Measurements from ENCODE around the gene HOMER2.
"Not testable (repeated sequence)": the region's sequence is repeated elsewhere in the genome, so short reads cannot be mapped to it uniquely, and the experiment has no call there.

HOMER2 gene

DNA sequence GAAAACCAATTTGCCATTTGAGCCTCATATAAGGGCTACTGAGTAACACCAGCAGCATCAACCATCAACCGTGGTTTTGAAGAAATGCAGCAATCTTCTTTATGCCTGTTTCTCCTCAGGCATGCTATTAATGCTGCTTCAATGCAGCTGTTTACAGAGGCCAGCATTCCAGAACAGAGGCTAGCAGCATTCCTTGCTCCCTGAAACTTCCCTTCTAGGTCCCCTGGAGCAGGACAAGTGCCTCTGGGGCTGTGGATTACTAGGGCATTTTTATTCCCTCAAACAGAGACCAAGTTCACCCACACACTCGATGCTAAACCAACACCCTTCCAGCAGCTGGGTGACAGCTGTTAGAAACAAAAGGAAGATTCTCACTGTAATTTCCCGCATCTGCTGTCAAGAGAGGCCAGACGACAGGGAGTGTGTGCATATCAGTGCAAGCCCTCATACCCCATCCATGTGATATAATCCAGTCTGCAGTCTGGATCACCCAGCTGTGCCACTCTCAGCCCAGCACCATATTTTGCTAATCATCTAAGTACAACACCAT, 57.5 kb downstream of the HOMER2 start:
- no peak overlapping the region for H2AFZ ChIP-seq
- H3K4me1 ChIP-seq, result no peaks in the 10 kb centered on the region
- no peaks in the 10 kb centered on the region for H3K27me3 ChIP-seq (ENCODE audit: control insufficient read depth, insufficient read depth, low read length)
- no peak overlapping the region for H3K27ac ChIP-seq
- no peaks in the 10 kb centered on the region for H3K79me2 ChIP-seq
- TF ChIP-seq, protein P1, sequence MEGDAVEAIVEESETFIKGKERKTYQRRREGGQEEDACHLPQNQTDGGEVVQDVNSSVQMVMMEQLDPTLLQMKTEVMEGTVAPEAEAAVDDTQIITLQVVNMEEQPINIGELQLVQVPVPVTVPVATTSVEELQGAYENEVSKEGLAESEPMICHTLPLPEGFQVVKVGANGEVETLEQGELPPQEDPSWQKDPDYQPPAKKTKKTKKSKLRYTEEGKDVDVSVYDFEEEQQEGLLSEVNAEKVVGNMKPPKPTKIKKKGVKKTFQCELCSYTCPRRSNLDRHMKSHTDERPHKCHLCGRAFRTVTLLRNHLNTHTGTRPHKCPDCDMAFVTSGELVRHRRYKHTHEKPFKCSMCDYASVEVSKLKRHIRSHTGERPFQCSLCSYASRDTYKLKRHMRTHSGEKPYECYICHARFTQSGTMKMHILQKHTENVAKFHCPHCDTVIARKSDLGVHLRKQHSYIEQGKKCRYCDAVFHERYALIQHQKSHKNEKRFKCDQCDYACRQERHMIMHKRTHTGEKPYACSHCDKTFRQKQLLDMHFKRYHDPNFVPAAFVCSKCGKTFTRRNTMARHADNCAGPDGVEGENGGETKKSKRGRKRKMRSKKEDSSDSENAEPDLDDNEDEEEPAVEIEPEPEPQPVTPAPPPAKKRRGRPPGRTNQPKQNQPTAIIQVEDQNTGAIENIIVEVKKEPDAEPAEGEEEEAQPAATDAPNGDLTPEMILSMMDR (IDR thresholded peaks at IDR 0.05), result no peak
- H3K4me3 ChIP-seq (ENCODE audit: low read depth, low read length), result no peak overlapping the region
- no peaks in the 10 kb centered on the region for H3K36me3 ChIP-seq (ENCODE audit: control insufficient read depth, insufficient read depth, low read length)
- no peak overlapping the region for H3K4me2 ChIP-seq (ENCODE audit: low read length)
- H3K9ac ChIP-seq, result no peak overlapping the region
- H3K9me3 ChIP-seq (ENCODE audit: control insufficient read depth, low read length), result no peaks in the 10 kb centered on the region

DNA sequence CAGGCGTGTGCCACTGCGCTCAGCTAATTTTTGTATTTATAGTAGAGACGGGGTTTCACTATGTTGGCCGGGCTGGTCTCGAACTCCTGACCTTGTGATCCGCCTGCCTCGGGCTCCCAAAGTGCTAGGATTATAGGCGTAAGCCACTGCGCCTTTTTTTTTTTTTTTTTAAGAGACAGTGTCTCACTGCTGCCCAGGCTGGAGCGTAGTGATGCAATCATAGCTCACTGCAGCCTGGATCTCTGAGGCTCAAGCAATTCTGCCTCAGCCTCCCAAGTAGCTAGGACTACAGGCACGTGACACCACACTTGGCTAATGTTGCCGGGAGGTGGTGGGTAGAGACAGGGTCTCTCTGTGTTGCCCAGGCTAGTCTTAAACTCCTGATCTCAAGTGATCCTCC, 59.0 kb downstream of the HOMER2 start:
- H3K9ac ChIP-seq; H3K79me2 ChIP-seq; H3K36me3 ChIP-seq (ENCODE audit: control insufficient read depth, insufficient read depth, low read length); H2AFZ ChIP-seq; H3K4me3 ChIP-seq (ENCODE audit: low read depth, low read length); H3K4me1 ChIP-seq; H3K27me3 ChIP-seq (ENCODE audit: control insufficient read depth, insufficient read depth, low read length); H3K4me2 ChIP-seq (ENCODE audit: low read length); H3K9me3 ChIP-seq (ENCODE audit: control insufficient read depth, low read length); H3K27ac ChIP-seq: not testable (repeated sequence)

DNA sequence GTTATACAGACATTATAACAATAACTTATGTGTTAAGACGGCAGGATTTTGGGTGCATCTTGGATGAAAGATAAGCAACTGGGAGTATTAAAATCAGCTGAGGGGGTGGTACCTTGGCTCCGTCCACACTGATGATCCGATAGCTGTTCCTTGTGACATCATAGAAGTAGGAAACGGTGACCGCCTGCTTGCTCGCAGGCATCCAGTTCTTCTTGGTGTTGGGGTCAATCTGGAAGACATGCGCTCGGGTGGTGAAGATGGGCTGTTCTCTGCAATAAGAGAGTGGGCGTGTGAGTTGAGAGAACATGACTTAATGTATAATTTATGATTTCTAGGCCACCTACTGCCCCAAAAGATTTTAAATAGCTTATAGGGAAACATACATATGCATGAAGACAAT, 59.9 kb downstream of the HOMER2 start:
- Histone ChIP-seq H3K79me2 (no peaks in the 10 kb centered on the region), H2AFZ (no peak overlapping the region), H3K36me3 (ENCODE audit: control insufficient read depth, insufficient read depth, low read length) (no peaks in the 10 kb centered on the region), H3K4me1 (no peaks in the 10 kb centered on the region), H3K9ac (no peak overlapping the region), H3K9me3 (ENCODE audit: control insufficient read depth, low read length) (no peaks in the 10 kb centered on the region), H3K4me3 (ENCODE audit: low read depth, low read length) (no peak overlapping the region), H3K27ac (no peak overlapping the region), H3K27me3 (ENCODE audit: control insufficient read depth, insufficient read depth, low read length) (no peaks in the 10 kb centered on the region), H3K4me2 (ENCODE audit: low read length) (no peak overlapping the region)
- TF ChIP-seq, protein P1 (IDR thresholded peaks at IDR 0.05), result no peak

DNA sequence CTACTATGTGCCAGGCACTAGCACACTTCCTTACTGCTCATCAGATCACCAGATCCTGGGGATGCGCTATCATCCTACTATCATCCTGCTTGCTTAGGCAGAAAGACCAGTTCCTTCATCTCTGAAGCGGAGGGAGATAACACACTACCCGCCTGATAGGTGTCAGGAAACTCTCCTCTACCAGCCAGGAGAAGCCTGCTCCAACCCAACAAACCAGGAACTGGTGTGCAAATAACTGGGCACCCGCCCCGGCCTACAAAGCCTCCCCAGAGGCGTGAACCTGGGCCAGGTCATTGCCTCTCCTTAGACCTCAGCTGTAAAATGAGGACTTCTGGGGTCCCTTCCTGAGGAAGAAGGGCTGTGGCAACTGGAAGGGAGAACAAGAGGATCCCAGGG, 61.5 kb downstream of the HOMER2 start:
- TF ChIP-seq, protein P1 (IDR thresholded peaks at IDR 0.05), result no peak
- Histone ChIP-seq H3K9ac (no peak overlapping the region), H3K27ac (no peak overlapping the region)

DNA sequence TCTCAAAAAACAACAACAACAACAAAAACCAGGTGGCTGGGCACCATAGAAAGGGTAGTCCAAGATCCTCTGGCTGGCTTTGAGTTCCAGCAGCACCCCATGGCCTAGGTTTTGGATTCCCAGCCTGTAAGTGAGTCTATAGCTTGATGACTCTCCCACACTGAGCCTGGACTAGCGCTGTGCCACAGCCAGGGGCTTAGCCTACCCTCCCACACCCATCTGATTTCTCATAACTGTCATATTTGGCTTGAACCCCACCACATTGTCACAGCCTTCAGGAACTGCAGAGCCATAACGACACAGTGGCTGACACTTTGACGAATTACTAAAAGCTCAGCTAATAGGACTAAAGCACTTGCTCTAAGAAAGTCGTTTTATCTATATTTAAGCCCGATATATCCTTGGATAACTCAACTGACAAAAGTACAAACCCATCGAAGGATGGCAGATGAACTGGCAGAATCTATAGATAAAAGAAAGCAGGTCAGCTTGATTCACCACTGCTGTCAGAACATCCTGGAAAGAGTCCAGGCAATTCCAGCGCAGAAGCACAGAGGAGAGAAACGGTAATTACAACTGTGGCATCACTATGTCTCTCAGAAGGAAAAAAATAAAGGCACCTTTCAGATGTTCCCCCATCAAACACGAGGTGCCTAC, 62.1 kb downstream of the HOMER2 start:
- Histone ChIP-seq H3K9me3 (ENCODE audit: control insufficient read depth, low read length) (no peaks in the 10 kb centered on the region), H2AFZ (no peak overlapping the region), H3K79me2 (no peaks in the 10 kb centered on the region), H3K36me3 (ENCODE audit: control insufficient read depth, insufficient read depth, low read length) (no peaks in the 10 kb centered on the region), H3K9ac (no peak overlapping the region), H3K27me3 (ENCODE audit: control insufficient read depth, insufficient read depth, low read length) (no peaks in the 10 kb centered on the region), H3K27ac (no peak overlapping the region), H3K4me1 (no peaks in the 10 kb centered on the region), H3K4me3 (ENCODE audit: low read depth, low read length) (no peak overlapping the region), H3K4me2 (ENCODE audit: low read length) (no peak overlapping the region)
- TF ChIP-seq, protein P1 (IDR thresholded peaks at IDR 0.05), result no peak

More for the DNA sequence above, 61.5 kb downstream of the HOMER2 start:
- Histone ChIP-seq H3K9me3 (ENCODE audit: control insufficient read depth, low read length) (no peaks in the 10 kb centered on the region), H3K27me3 (ENCODE audit: control insufficient read depth, insufficient read depth, low read length) (no peaks in the 10 kb centered on the region), H3K79me2 (no peaks in the 10 kb centered on the region), H3K4me2 (ENCODE audit: low read length) (no peak overlapping the region), H2AFZ (peak overlapping the region; percentile 17), H3K4me3 (ENCODE audit: low read depth, low read length) (no peak overlapping the region), H3K36me3 (ENCODE audit: control insufficient read depth, insufficient read depth, low read length) (no peaks in the 10 kb centered on the region), H3K4me1 (no peaks in the 10 kb centered on the region)
